IMR-90 (cell line): ENCODE results near the gene GRID1. TPM values are rescaled to one million over a fixed set of nuclear protein-coding genes. Genes with fewer than 3 reads are reported as not detected.

Experiments
- ATAC-seq: fragments of 200-7000 bp; cut with Tn5 transposase; 2 replicates; pipeline ENCODE4 v1.9.1; 2020; ENCODE audit warnings: low read depth, mild to moderate bottlenecking, moderate library complexity
- BruUV-seq: library from RNA; stranded (reverse); fragments of 400-500 nt; replicated peaks from 2 replicates; lab custom pipeline; 2021; lab: Mats Ljungman, UMichigan
- CTCF ChIA-PET: fragments of 300-600 bp; formaldehyde crosslinking; extraction: SDS; loops from one replicate; lab custom pipeline; 2021; ENCODE audit warnings: antibody characterized with exemption; lab: Yijun Ruan, JAX
- POLR2A ChIA-PET: fragments of 300-600 bp; sonication (Branson Sonifier 250); formaldehyde crosslinking; loops from one replicate; lab custom pipeline; 2022; ENCODE audit warnings: antibody characterized with exemption; ENCODE audit not compliant: unreplicated experiment; lab: Charles Lee
- DNase-seq: peaks from one replicate; pipeline ENCODE4 v3.0.0; 2013
- H2AFZ ChIP-seq: replicated peaks from 2 replicates; pipeline ENCODE3; 2013; ENCODE audit warnings: low read length, mild to moderate bottlenecking; ENCODE audit not compliant: poor library complexity
- H2AK5ac ChIP-seq: 2 replicates; pipeline ENCODE4 v1.6.1; 2013; ENCODE audit warnings: low read depth, low read length, inconsistent platforms
- H2AK9ac ChIP-seq: replicated peaks from 2 replicates; pipeline ENCODE3; 2013; ENCODE audit warnings: mild to moderate bottlenecking, low read depth, low read length, moderate library complexity; ENCODE audit not compliant: poor library complexity
- H2BK120ac ChIP-seq: 2 replicates; pipeline ENCODE4 v1.6.1; 2013; ENCODE audit warnings: low read depth, low read length, inconsistent platforms
- H2BK15ac ChIP-seq: 3 replicates; pipeline ENCODE4 v1.6.1; 2013; ENCODE audit warnings: low read depth, low read length, inconsistent platforms
- H2BK20ac ChIP-seq: 2 replicates; pipeline ENCODE4 v1.6.1; 2013; ENCODE audit warnings: low read depth, mild to moderate bottlenecking, inconsistent platforms, low read length, moderate library complexity
- H2BK5ac ChIP-seq: 2 replicates; pipeline ENCODE4 v1.6.1; 2013; ENCODE audit warnings: mild to moderate bottlenecking, low read depth, low read length, inconsistent platforms; ENCODE audit not compliant: poor library complexity, severe bottlenecking
- H3K14ac ChIP-seq: replicated peaks from 2 replicates; pipeline ENCODE4 v1.6.1; 2013; ENCODE audit warnings: low read depth, low read length, inconsistent platforms
- H3K18ac ChIP-seq: 2 replicates; pipeline ENCODE4 v1.6.1; 2013; ENCODE audit warnings: low read depth, low read length, control low read depth
- H3K23ac ChIP-seq: 2 replicates; pipeline ENCODE4 v1.6.1; 2013; ENCODE audit warnings: low read depth, low read length, inconsistent platforms
- H3K27ac ChIP-seq: 2 replicates; pipeline ENCODE4 v1.5.1; 2013; ENCODE audit warnings: mild to moderate bottlenecking, control low read depth, low read length; ENCODE audit not compliant: insufficient read depth
- H3K27me3 ChIP-seq: 2 replicates; pipeline ENCODE4 v1.6.1; 2013; ENCODE audit warnings: low read length; ENCODE audit not compliant: control insufficient read depth, insufficient read depth
- H3K36me3 ChIP-seq: 2 replicates; pipeline ENCODE4 v1.6.1; 2013; ENCODE audit warnings: low read length, mixed read lengths; ENCODE audit not compliant: control insufficient read depth, insufficient read depth
- H3K4ac ChIP-seq: 2 replicates; pipeline ENCODE4 v1.6.1; 2013; ENCODE audit warnings: low read depth, low read length, inconsistent platforms
- H3K4me1 ChIP-seq: 2 replicates; pipeline ENCODE4 v1.6.1; 2013; ENCODE audit warnings: low read length, mixed read lengths; ENCODE audit not compliant: control insufficient read depth, insufficient read depth
- H3K4me2 ChIP-seq: 2 replicates; pipeline ENCODE4 v1.6.1; 2013; ENCODE audit warnings: low read depth, mild to moderate bottlenecking, control low read depth, low read length, moderate library complexity
- H3K4me3 ChIP-seq: 2 replicates; pipeline ENCODE4 v1.5.1; 2013; ENCODE audit warnings: low read depth, mild to moderate bottlenecking, control low read depth, low read length, moderate library complexity; ENCODE audit not compliant: insufficient read depth
- H3K56ac ChIP-seq: 2 replicates; pipeline ENCODE4 v1.6.1; 2013; ENCODE audit warnings: low read length, inconsistent platforms; ENCODE audit not compliant: insufficient read depth; ENCODE audit errors: extremely low read depth
- H3K79me1 ChIP-seq, 2 experiments: 2 replicates each; pipeline ENCODE4 v1.6.1; 2013; ENCODE audit warnings: low read length in 2 of 2, inconsistent platforms in 1 of 2, low read depth in 1 of 2
- H3K9ac ChIP-seq: 2 replicates; pipeline ENCODE4 v1.6.1; 2013; ENCODE audit warnings: low read depth, low read length, control low read depth
- H3K9me1 ChIP-seq: 2 replicates; pipeline ENCODE4 v1.6.1; 2013; ENCODE audit warnings: low read length, inconsistent platforms; ENCODE audit not compliant: insufficient read depth
- H3K9me3 ChIP-seq: 2 replicates; pipeline ENCODE4 v1.6.1; 2013; ENCODE audit warnings: low read length; ENCODE audit not compliant: control insufficient read depth, insufficient read depth
- H4K20me1 ChIP-seq: 2 replicates; pipeline ENCODE4 v1.6.1; 2013; ENCODE audit warnings: low read length, inconsistent platforms; ENCODE audit not compliant: insufficient read depth
- H4K5ac ChIP-seq: 2 replicates; pipeline ENCODE4 v1.6.1; 2013; ENCODE audit warnings: mild to moderate bottlenecking, low read depth, low read length, control low read depth
- H4K8ac ChIP-seq, 2 experiments: 2 replicates each; pipeline ENCODE4 v1.6.1; 2013; ENCODE audit warnings: low read depth in 2 of 2, low read length in 2 of 2, control low read depth in 1 of 2, inconsistent platforms in 1 of 2
- H4K91ac ChIP-seq: 2 replicates; pipeline ENCODE4 v1.6.1; 2013; ENCODE audit warnings: low read depth, low read length, inconsistent platforms; ENCODE audit not compliant: insufficient read depth
- BHLHE40 ChIP-seq: fragments of 150-350 bp; IDR thresholded peaks from 2 replicates; pipeline ENCODE4 v1.6.1; 2016; ENCODE audit warnings: mild to moderate bottlenecking, low read depth, low read length
- FOS ChIP-seq: fragments of 150-350 bp; IDR thresholded peaks from 2 replicates; pipeline ENCODE4 v1.6.1; 2016; ENCODE audit warnings: low read depth, low read length
- MAFK ChIP-seq: IDR thresholded peaks from 2 replicates; pipeline ENCODE4 v1.6.1; 2012; ENCODE audit warnings: low read depth, low read length, improper control_type of control experiment
- MAZ ChIP-seq: IDR thresholded peaks from 2 replicates; pipeline ENCODE4 v1.6.1; 2012; ENCODE audit warnings: low read depth, mild to moderate bottlenecking, low read length, improper control_type of control experiment, moderate library complexity, borderline replicate concordance
- MXI1 ChIP-seq: IDR thresholded peaks from 2 replicates; pipeline ENCODE4 v1.6.1; 2012; ENCODE audit warnings: low read depth, mild to moderate bottlenecking, low read length, moderate library complexity, borderline replicate concordance
- NFE2L2 ChIP-seq: fragments of 150-350 bp; IDR thresholded peaks from 2 replicates; pipeline ENCODE4 v1.6.1; 2016; ENCODE audit warnings: low read depth, mild to moderate bottlenecking, low read length
- POLR2A ChIP-seq: IDR thresholded peaks from 2 replicates; pipeline ENCODE4 v1.6.1; 2012; ENCODE audit warnings: mild to moderate bottlenecking, low read depth, low read length
- RAD21 ChIP-seq: IDR thresholded peaks from 2 replicates; pipeline ENCODE4 v1.6.1; 2012; ENCODE audit warnings: low read length, improper control_type of control experiment
- WGBS, 2 experiments: methylation state at CpG; one replicate each; pipeline versions ENCODE4 v1.1.5 to v1.1.7; 2013; ENCODE audit warnings: missing lambda C conversion rate in 2 of 2; ENCODE audit not compliant: insufficient read length in 1 of 2; ENCODE audit errors: extremely low coverage in 2 of 2; 5-methylcytosine and 5-hydroxymethylcytosine counted together
- dilution Hi-C: fragments of 300-500 bp; cut with HindIII; formaldehyde crosslinking; loops from one replicate; pipeline ENCODE4 v1.14.3; 2018; ENCODE audit warnings: low sequenced_read_pairs; ENCODE audit not compliant: unreplicated experiment
- in situ Hi-C: fragments of 300-500 bp; cut with MboI; formaldehyde crosslinking; loops from 3 replicates; pipeline ENCODE4 v1.14.3; 2019; ENCODE audit warnings: low sequenced_read_pairs, inconsistent platforms, mixed read lengths
- intact Hi-C: fragments of 100-400 bp; cut with micrococcal nuclease; formaldehyde crosslinking; loops from 2 replicates; pipeline ENCODE4 v1.10.0; 2022
- polyA plus RNA-seq, 3 experiments: library from polyadenylated mRNA; depleted of rRNA; stranded (reverse); fragments of >200 nt; gene quantifications; 2 replicates each; pipeline ENCODE4 v1.2.3, GENCODE V29; 2012; ENCODE audit warnings: low replicate concordance in 1 of 3
- total RNA-seq: library from RNA; depleted of rRNA; stranded (reverse); fragments of >200 nt; gene quantifications from 2 replicates; pipeline ENCODE4 v1.2.3, GENCODE V29; 2012

GRID1 gene
- total and polyA plus RNA-seq, 2 of the 4 experiments (the other 2 are of a cell fraction): not detected

- intact Hi-C loops: no loop called here
- Histone ChIP-seq H3K27ac (no peak overlapping the region), H3K4ac (no peak overlapping the region), H3K27me3 (no peaks in the 10 kb centered on the region), H4K91ac (no peak overlapping the region), H3K9ac (no peak overlapping the region), H3K4me2 (no peak overlapping the region), H3K14ac (no peak overlapping the region), H3K9me1 (no peaks in the 10 kb centered on the region), H3K4me1 (no peaks in the 10 kb centered on the region), H2BK120ac (no peak overlapping the region), H3K18ac (no peak overlapping the region), H2AK9ac (no peak overlapping the region), H2BK5ac (no peak overlapping the region), H2AFZ (no peak overlapping the region), H3K23ac (no peak overlapping the region), H3K4me3 (no peak overlapping the region), H4K8ac (no peak overlapping the region), H4K5ac (no peak overlapping the region), H4K20me1 (no peaks in the 10 kb centered on the region), H3K56ac (no peak overlapping the region), H3K36me3 (no peaks in the 10 kb centered on the region), H2AK5ac (no peak overlapping the region), H2BK20ac (no peak overlapping the region), H2BK15ac (no peak overlapping the region), H3K9me3 (no peaks in the 10 kb centered on the region), H3K79me1 (no peaks in the 10 kb centered on the region)
- no peak for DNase-seq
- ChIA-PET POLR2A (no interaction called here), CTCF (no interaction called here)
- WGBS, 2 experiments: no CpG with 5 or more reads among the region's 1 CpG
- BruUV-seq: no TSS peak
- in situ Hi-C loops: no loop called here
- ATAC-seq: no peak
- TF ChIP-seq MAFK (no peak), FOS (no peak), NFE2L2 (no peak), POLR2A (no peak), MAZ (no peak), RAD21 (no peak), BHLHE40 (no peak), MXI1 (no peak)
- dilution Hi-C loops: no loop called here
Observed at GRCh38 chr10:86305521-86305920, 61.1 kb downstream of the GRID1 start.
